ENCODE measurements around the gene PKHD1.

PKHD1 gene

DNA sequence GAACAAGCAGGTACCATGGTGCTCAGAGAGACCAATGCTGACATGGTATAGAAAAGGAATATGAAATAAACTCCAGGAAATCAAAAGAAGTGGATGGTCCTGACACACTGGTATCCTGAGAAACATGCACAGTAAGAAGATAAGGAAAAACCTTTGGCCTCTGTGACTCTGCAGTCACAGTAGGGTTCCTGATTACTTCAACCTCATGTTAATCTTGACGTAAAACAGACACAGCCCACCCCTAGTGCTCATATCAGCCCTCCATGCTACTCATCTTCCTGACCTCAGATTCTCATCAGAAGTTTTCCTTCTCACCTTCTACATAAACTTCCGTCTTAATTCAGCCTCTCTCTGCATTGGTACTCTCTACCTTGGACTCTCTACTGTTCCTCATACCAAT lies 240.9 kb downstream of the PKHD1 start:
- no peak for DNase-seq

DNA sequence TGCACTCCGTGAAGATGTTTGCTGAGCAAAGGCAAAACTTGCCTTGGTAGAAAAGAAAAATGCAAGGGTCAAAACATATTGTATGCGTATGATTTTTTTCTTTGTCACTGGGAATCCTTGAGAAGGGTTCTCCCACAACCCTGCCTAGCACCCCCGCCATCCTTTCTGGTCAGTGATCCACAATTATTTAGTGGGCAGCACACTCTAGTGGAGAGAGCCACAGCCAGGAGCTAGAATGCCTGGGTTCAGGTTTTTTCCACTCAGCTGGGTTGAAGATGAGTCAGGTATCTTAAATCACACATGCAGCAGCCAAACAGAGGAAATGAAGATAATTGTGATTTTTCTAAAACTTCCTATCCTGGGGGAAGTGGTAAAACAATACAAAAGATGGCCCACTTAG lies 243.1 kb downstream of the PKHD1 start:
- no peak for DNase-seq

DNA sequence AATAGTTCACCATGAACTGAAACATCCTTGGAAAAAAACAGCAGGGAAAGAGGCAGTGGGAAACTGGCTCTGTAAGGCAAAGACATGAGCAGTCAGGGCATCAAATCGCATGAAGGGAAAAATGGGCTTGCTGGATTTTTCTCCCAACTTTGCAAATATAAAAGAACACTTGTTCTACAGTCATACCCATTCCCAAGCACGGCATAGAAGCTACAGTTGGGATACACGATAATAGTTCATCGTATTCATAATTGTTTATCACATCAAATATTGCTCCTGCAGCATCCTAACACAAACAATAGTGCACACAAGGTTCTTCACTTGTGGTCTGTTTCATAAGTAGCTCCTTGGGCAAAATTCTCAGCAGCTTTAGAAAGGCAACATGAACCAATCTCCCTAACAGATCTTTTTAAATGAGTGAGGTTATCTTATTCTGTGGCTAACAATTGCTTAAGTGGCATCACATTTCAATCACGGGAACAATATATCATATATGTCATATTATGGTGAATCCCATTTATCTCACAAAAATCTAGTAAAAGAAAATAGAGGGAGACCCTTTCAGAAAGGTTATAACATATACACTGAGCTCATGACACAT lies 243.9 kb downstream of the PKHD1 start:
- no peak for DNase-seq

DNA sequence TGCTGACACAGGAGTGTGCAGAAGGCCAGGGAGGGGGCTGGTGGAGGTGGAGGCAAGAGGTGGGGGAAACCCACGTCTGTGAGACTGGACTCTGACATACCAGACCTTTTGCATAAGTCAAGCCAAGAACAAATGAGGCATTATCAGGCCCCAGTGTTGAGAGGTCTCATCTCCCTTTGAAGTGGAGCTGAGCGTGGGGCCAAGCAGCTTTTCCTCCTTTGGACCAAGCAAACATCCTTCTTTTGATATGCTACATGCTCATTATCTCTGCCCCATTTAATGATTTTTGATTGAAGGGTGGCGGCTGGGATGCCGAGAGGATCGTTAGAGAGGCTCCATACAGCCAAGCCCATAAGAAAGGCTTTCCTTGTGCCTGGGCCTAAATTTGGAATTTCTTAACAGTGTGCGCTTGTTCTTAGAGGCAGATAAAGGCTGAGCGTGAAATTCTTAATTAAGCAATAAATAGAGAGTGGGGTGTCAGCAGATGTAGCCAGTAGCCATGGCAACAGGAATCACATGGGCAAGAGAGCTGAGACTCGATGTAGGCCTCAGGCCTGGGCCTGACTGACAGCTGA lies 244.5 kb downstream of the PKHD1 start:
- DNase-seq = no peak

DNA sequence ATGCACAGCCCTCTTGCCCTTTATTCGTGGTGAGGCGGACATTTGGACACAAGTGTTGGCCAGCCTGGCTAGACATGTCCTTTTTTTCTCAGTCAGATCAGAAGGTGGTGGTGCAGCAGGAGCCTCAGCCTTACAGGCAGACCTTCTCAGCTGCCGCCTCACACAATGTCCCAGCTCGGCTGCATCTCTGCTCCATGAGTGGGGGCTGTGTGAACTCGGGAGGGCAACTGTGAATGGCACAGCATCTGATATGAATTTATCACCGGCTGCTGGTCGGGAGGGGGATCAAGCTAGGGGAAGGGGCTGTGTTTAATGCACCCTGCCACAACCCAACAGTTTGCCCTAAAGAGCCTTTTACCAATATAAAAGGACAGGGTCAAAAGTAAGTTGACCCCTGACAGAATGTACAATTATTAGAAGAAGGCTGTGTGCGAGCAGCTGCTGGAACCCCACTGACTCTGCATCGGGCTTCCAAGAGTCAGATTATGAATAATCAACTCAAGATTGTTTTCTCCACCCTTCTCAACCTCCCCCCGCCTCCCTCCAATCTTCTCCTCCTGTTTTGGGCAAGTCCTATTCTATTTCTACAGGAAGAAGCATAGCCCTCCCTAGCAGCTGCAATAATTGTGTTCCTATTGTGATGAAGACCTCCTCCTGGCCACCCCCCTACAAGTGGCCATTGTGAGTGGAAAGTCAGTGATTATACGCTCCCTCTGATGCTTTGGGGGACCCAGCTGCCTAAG lies 245.2 kb downstream of the PKHD1 start:
- no peak for DNase-seq

DNA sequence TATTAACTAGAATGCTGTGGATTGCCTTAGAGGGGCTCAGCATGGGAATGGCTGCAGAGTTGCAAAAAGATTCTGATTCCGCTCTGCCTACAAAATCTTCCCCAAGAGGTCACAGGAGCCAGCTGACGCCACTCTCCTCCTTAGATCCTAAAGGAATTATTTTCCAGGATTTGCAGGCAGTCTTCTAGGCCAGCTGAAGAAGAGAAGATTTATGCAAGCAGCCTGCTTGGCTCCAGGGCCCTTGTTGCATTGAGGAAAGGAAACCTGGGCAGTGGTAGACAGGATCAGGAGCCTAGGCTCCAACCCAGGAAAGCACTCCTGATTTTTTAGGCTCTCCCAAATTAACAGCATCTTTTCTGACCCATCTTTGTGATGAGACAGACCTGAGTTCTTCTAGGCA lies 245.8 kb downstream of the PKHD1 start:
- no peak for DNase-seq

DNA sequence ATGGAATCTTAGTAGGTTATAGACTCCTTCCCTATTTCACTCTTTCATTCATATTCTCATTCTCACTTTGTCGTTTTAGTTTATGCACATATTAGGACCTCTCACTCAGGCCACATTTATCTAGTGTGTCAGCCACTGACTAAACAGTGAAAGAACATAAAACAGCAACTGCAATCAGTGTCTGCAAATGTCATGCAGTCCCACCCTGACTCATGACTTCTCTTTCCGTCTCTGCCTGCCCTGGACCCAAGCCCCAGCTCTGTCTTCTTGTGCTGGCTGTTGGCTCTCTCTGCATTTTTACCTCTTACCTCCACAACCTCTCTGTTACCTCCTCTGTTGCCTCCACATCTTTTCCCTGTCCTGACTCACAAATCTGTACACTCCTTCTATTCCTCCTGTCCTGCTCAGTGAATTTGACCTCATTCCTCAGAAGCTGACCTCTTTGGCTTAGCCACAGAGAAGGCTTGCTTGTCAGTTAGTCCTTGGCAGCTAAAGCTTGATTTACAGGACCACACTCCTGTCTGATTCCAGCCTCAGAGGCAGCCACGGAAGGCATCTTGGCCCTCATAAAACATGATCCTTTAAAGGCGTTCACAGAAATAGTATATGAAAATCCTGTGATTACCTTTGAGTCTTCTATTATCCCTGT lies 247.6 kb downstream of the PKHD1 start:
- no peak for DNase-seq

DNA sequence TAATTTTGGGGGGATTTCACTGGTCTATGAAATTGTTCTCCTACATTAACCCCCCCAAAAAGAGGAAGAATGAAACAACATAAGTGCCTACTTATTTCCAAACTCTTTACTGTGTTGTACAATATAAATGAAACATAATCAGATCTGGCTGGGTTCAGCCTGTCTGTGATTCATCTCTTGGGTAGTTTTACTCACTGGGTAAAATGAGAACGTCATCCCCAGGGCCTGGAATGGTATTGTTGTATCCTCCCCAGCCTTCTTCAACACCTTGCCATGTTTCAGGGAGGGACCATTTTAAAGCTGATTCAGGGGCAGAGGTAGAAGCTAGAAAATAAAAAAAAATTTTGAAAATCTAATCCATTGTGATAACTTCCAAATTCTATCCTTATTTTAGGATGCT lies 256.7 kb downstream of the PKHD1 start:
- no peak for DNase-seq

DNA sequence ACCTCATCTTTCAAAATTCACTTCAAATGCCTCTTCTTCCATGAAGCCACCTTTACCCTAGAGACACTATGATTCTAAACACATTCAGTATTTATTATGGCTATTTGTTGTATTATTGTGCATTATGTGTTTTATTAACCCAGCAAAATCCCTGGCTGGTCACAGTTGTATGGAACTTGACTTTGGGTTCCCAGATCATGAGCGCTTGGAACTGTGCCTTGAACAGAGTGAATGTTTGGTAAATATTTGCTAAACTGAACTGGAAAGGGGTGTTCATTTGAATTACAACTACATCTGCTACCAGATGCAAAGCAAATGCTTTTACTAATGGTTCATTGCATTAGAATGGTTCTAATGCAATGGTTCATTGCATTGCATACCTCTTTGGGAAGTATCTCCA lies 259.8 kb downstream of the PKHD1 start:
- DNase-seq = no peak

DNA sequence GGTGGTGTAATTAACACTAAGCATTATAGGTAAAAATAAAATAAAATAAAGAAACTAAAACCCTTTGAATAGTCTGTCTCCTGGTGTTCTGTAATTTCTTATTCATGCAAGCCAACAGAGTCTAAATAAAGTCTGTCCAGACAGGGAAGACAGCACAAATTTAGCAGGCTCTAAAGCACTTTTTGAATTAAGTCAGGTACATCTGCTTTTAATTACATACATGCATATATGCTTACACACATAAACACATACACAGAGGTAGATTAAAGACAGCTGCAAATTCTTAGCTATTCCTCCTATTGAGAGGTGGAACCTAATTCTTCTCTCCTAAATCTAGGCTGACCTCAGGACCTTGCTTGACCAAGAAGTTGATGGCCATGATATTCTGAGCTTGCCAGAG lies 262.5 kb downstream of the PKHD1 start:
- no peak for DNase-seq

DNA sequence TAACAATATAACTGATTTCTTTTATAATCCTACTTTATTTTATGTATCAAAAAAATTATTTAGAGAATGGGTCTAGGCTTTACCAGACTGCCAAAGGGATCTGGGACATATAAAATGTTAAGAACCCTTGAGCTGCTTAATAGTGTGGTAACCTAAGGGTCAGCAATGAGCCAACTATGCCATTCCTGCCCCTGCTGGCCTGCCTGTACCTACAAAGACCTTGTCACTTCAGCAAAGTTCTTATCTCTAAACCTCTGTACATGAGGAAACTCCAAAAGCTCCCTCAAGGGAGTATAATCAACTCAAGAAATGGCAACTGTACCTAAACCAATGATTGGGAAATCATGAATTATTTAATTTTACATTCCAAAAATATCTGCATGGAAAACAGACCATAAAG lies 266.9 kb downstream of the PKHD1 start:
- no peak for DNase-seq

DNA sequence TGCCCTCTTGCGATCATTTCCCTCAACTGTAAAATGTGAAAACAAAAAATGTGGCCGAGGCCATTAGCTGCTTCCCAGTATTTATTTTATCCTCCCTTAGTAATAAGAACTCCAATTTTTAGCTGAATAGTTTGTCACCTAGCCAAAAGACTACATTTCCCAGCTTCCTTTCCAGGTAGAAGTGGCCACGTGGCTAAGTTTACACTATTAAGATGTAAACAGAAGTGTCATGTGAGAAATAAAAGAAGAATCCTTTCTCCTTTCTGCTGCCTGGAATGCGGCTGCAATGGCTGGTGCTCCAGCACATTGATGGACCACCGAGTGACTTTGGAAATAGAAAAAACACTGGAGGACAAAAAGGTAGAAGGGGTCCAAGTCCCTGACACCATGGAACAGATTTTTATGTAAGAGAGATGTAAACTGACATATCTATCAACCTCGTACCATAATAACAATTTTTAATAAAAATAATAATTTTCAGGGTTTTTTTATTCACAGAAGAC lies 268.8 kb downstream of the PKHD1 start:
- DNase-seq = no peak

DNA sequence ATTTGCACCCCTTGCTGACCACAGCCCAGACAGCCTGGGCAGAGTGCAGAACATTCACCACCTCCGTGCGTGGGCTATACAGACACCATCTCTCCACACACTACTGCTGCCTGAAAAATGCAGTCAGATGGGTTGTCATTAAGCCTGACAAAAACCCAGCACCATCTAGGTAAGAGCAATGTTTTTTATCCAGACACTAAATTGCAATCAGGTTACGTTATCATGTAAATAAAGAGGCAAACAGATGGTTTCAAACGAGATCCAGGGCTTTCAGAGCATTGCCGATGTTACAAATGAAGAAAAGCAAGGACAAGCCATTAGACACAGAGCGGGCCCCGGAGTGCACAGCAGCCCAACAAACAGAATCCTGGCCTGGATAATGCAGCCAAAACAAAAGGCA lies 269.6 kb downstream of the PKHD1 start:
- no peak for DNase-seq

DNA sequence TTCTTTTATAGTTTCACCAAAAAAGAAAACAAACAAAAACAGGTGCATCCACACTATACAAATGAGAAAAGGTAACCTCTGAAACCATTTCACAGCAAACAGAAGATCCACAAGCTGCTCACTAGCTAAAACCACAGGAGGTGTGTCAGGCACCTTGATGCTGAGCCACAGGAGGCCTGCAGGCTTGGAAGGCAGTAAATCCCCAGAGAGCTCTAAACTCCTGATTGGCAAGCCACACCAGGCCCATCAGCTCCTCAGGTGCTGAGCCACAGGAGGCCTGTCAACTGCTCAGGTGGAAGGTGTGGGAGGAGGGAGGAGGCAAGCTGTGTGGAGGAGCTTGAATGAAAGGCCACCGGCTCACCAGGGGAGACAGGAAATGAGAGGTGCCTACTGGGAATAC lies 273.0 kb downstream of the PKHD1 start:
- DNase-seq = no peak

DNA sequence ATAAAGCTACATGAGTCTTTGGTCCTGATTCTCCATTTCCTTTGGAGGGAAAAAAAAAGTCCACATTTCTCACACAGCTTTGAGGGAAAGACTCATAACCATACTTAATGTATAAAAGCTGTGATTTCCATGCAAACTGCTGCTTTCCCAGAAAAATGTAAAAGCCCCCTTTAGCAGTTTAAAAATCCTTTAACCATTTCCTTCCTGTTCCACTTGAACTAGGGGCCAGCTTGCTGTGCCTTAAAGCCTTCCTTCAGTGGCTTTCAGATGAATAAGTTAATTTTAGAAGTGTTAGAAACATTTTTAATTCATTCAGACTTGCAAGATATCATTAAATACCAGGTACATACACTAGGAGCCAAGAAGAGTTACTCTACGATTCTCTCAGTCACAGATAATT lies 273.5 kb downstream of the PKHD1 start:
- DNase-seq = no peak

DNA sequence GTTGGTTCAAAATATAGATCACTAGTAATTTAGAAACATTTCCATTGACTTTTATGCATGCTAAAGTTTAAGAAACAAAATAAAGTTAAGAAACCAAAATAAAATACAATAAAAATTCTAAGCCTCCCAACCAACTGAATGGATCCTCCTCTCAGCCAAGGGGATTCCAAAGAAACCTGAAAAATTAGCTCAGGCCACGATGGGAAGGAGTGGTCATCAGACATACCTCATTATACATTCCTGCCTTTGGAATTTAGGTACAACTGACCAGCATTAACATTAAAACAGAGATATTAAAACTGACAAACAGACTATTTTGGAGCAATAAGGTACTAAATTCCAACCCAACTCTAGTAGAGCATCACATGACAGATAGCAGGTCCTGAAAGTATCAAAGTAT lies 275.2 kb downstream of the PKHD1 start:
- no peak for DNase-seq

DNA sequence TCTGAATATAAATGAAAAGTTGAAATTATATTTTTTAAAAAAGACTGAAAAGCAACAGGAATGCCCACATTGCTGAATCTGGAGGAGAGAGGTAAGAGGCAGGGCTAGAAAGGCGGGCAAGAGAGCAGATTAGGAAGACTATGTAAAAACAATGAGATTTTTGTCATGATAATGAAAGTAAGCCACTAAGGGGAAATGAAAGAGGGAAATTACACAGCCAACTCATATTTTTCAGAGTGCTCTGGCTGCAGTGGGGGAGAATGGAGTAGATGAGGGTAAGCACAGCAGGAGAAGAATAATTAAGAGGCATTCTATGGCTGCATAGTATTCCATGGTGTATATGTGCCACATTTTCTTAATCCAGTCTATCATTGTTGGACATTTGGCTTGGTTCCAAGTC lies 281.9 kb downstream of the PKHD1 start:
- DNase-seq = no peak

DNA sequence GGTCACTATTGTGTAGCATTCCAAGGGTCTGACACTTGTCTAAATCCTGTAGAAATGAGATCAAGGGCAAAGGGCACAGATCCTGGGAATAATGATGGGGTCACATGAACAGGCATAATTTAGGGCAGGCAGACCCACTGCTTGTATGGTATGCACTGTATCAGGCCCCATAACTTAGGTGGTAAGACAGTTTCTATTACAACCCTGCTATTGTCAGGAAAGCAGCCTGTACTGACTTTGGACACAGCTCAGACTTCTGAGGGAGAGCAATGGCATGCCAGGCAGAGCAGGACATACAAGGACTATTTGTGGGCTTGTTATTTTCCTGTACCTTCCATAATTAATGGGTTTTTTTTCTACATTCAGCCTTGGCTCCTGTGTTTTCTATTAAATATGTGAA lies 286.8 kb downstream of the PKHD1 start:
- DNase-seq = no peak

DNA sequence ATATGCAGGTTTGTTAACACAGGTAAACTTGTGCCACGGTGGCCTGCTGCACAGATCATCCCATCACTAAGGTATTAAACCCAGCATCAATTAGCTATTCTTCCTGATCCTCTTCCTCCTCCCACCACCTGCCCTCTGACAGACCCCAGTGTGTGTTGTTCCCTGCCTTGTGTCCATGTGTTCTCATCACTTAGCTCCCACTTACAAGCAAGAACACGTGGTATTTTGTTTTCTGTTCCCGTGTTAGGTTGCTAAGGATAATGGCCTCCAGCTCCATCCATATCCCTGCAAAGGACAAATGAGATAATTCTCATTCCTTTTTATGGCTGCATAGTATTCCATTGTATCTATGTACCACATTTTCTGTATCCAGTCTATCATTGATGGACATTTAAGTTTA lies 294.0 kb downstream of the PKHD1 start:
- DNase-seq = no peak

DNA sequence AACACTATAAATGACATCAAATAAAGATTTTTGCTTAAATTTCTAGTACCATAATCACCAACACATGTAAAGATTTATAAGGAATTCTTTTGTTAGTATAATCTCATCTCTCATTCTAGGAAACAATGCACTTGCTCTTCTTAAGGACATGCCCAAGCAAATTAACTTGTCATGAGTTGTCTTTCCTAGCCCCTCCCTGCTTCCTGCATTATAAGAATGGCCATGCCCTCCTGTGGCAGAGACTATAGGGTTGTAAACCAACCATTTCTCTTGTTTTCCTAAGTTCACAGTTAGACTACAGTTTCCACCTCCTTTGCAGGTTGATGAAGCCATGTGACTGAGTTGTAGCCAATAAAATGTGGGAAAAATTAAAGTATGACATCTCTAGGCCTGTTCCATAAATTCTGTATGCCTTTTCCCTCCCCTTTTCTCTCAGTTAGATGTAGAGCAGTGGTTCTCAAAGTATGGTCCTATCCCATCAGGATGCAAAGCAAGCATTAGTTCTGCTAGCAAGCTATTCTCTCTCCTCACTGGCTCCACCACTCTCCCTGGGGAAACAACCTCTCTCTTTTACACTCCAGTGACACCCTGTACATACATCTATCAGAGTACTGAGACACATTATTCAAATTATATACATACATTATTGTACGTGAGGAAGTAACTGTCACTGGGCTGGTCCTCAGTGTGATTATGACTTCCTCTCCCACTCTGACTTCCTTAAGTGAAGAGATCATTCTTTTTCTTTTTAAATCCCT lies 295.0 kb downstream of the PKHD1 start:
- peak; percentile 7 to 12 for DNase-seq

DNA sequence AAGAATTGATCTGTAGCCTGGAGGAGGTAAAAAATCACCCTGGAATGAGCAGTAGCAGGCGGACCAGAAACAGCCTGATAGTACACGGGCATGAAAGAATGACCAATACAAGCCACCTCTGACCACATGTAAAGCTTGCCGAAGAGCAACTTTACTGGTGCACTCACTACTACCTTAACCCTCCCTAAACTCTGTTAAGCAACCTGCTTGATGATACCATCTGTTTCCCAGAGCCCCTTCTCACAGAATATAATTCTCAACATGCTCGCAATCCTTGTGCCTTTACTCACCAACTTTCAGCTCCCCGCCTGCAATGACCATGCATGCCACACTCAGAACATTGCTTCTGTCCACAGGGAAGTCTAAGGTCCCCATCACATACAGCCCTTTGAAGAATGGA lies 296.5 kb downstream of the PKHD1 start:
- DNase-seq = no peak

DNA sequence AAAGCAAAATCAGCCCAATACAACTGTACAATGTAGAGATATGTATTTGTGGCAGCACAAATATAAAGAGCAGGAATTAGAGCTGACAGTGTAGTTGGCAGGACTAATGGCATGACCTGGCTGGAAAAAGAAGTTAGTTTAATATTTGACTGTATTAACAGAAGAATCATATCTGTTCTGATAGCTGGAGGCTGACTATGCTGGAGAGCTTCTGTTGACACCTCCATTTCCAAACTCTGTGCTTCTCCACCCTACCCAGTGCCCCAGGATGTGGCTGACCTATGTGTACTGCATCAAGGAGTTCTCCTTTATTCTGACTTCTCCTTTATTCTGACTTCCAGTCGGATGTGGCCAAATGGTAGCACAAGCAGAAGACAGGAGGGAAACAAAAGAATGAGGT lies 299.3 kb downstream of the PKHD1 start:
- peak; percentile 36 to 52 for DNase-seq

DNA sequence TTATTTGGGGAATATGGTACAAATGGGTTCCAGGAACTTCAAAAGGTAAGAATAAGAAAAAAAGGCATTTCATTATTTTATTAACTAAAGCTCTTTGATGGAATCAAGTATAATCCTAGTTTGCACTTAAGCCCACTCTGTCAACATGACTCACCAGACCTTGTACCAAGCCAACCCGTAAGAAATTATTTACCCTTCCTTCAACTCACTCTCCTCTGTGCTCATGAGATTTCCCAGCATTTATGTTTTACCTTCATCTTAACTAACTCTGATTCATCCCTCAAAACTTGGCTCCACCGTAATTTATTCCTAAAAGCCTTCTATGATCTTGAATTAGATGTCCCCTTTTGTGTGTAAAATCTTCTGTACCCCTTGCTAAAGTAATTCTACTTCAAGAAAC lies 308.7 kb downstream of the PKHD1 start:
- DNase-seq = no peak
